ENCODE measurements around the gene SENP6. TPM values are rescaled to one million over a fixed set of nuclear protein-coding genes. Genes with fewer than 3 reads are reported as not detected.

SENP6 gene
- polyA plus RNA-seq, 1 of the 3 experiments (the other 2 are of a cell fraction) = 16.2 TPM

DNA sequence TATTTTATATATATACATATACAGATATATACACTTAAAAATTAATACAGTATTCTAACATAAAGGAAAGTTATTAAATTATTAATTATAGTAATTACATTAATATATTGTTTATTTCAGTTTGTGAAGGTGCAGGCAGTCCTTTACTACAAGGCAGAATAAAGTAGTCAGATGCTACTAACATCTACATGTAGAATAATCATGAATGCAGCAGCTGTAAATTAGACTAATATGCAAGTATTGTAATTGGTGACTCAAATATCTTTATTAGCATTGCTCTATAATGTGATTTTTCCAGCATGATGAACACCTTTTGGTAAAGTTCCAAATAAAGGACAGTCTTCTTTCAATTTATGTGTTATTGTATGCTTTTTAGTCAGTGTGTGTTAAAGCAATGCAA is 164.7 kb downstream of the SENP6 start:
- POLR2A ChIA-PET = no interaction called here
- Histone ChIP-seq H3F3A (replicated peaks; ENCODE audit: insufficient read depth) (no peaks in the 10 kb centered on the region), H3K79me2 (ENCODE audit: insufficient read depth) (peaks cover 17% of the 10 kb centered on the region), H3K4me1 (ENCODE audit: control insufficient read depth in 1 of 2, insufficient read depth in 2 of 2, low read depth in 1 of 2, low read length in 1 of 2) (no peaks in the 10 kb centered on the region), H3K27ac (ENCODE audit: low read depth in 2 of 2, low read length in 1 of 2) (no peak overlapping the region), H3K4me2 (no peak overlapping the region), H3K27me3 (ENCODE audit: insufficient read depth) (no peaks in the 10 kb centered on the region), H3K9me3 (no peaks in the 10 kb centered on the region), H3K9me2 (no peaks in the 10 kb centered on the region), H3K9ac (no peak overlapping the region), H3K36me3 (replicated peaks in 1 of 2; ENCODE audit: control insufficient read depth in 1 of 2, insufficient read depth in 2 of 2, low read length in 1 of 2) (no peaks in the 10 kb centered on the region), H3K4me3 (ENCODE audit: low read depth in 2 of 2, low read length in 1 of 2) (no peak overlapping the region), H4K20me1 (ENCODE audit: insufficient read depth) (no peaks in the 10 kb centered on the region), H2AFZ (ENCODE audit: low read depth) (no peak overlapping the region)
- CTCF ChIA-PET = no interaction called here
- no peak for DNase-seq
- TF ChIP-seq TEAD4 (IDR thresholded peaks at IDR 0.05; ENCODE audit: borderline replicate concordance, insufficient read depth) = no peak
- TF ChIP-seq CTCF (IDR thresholded peaks at IDR 0.05) = no peak
- TF ChIP-seq PBX3 (IDR thresholded peaks at IDR 0.05) = no peak
- TF ChIP-seq SIN3A (IDR thresholded peaks at IDR 0.05; ENCODE audit: borderline replicate concordance, low read depth, low read length) = no peak
- no peak for TF ChIP-seq MAX (IDR thresholded peaks at IDR 0.05; ENCODE audit: low read depth)
- TF ChIP-seq TAF1 (IDR thresholded peaks at IDR 0.05; ENCODE audit: borderline replicate concordance, low read depth, low read length) = no peak
- TF ChIP-seq MEF2A (IDR thresholded peaks at IDR 0.05; ENCODE audit: borderline replicate concordance, low read depth) = no peak
- no peak for TF ChIP-seq JUND (IDR thresholded peaks at IDR 0.05)
- no peak for TF ChIP-seq TCF12 (IDR thresholded peaks at IDR 0.05)
- no peak for TF ChIP-seq SMC3 (IDR thresholded peaks at IDR 0.05; ENCODE audit: low read depth, low read length)

Small RNA genes within 50 kb of the gene (small RNA-seq; reads per million reads assigned to genes)
- gene RNU6-1016P = 0 reads per million in 7 experiments
- 0 to 3.6 (median 0) reads per million in 7 experiments for gene RNU6-1338P
- 0 reads per million in 7 experiments for gene RNU6-155P

Other genes starting within 250 kb of the SENP6 start
- 0.03 TPM in 2 replicates for gene FILIP1, start 108.1 kb upstream of the SENP6 start, polyA plus RNA-seq (2012; rRNA removed)
- gene MYO6, start 147.4 kb downstream of the SENP6 start, polyA plus RNA-seq (2012; rRNA removed) = 6.2 and 7.7 TPM in 2 replicates

All from SK-N-SH (cell line).